NCI-H1092 (cell line): ENCODE results near the gene MALRD1.

Experiments used
- DNase-seq: peaks from one replicate; lab custom pipeline; 2025; lab: John Stamatoyannopoulos, UW

The MALRD1 gene

DNA sequence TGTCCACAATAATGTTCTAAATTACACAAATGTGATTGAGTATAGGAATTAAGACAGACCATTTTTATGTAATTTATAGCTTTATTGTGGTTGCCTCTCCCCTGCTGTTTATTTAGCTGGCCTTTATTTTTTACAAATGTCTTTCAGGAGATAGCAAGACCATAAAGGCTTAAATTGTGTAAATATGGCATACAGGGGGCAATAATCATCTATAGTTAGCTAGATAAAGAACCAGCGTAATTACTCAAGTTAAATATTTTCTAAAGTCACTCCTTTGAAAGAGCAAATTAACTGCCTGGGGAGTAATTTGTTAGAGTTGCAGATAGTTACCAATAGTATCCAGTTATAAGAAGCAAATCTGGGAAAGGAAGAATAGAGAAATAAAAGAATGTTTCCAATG, at the start of gene MALRD1:
TSS of gene MALRD1 (plus strand) at position 313 of the 400 bp plus-strand sequence. CDS start 138 bp downstream, outside the sequence.
- no peak for DNase-seq

DNA sequence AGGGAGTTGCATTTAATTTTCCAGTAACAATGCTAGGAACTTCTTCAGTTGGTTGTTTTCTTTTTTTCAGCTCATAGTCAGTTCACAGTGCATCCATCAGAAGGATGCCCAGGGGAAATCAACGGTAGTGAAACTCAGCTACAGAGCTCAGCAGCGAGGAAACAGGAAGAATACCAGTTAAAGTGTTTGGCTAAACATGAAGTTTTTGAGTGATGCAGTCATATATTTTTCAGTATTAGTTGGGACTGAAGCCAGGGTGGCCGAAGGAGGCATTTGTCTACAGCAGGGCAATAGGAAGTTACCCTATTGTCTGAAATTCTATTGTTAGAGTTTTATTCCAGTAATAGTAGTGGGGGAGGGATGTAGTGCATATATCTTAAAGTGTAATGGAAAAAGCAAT, 45.3 kb upstream of the MALRD1 start:
- no peak for DNase-seq

DNA sequence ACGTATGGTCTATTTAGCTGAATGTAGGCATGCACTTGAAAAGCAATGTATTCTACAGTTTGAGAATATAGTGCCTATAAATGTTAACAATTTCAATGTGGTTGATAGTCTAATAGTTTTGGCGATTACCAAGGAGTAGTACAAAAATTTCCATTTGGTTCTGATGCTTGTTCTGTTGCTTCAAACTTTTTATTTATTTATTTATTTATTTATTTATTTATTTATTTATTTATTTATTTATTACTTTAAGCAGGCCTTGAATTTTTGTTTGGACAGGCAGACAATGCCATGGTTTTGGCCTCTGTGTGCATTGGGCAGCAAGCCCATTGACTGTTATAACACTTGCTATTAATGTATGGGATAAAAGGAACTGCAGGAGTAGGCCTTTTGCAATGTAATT, 36.5 kb upstream of the MALRD1 start:
- DNase-seq, result no peak

DNA sequence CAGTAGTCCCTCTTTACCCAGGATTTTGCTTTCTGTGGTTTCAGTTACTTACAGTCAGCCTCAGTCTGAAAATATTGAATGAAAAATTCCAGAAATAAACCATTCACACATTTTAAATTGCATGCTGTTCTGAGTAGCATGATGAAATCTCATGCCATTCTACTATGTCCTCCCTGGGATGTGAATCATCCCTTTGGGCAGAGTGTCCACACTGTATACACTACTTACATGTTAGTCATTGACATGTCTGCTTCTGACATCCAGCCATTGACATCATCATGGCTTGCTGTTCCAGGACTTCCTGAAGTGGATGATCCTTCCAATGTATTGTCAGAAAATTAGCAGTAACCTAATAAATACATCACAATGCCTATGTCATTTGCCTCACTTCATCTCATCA, 34.6 kb upstream of the MALRD1 start:
- no peak for DNase-seq

DNA sequence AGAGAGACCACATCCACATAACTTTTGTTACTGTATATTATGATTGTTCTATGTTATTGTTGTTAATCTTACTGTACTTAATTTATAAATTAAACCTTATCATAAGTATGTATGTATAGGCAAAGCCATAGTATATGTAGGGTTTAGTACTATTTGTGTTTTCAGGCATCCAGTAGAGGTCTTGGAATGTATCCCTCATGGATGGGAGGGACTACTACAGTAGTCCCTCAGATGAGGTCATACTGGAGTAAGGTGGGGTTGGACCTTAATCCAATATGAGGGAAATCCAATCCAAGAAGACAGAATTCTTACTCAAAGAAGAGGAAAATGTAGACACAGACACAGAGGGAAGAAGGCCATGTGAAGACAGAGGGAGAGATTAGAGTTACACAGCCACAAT, 34.1 kb upstream of the MALRD1 start:
- DNase-seq, result no peak

- DNase-seq, result no peak
Observed at GRCh38 chr10:19017116-19017890, 31.3 kb upstream of the MALRD1 start.

DNA sequence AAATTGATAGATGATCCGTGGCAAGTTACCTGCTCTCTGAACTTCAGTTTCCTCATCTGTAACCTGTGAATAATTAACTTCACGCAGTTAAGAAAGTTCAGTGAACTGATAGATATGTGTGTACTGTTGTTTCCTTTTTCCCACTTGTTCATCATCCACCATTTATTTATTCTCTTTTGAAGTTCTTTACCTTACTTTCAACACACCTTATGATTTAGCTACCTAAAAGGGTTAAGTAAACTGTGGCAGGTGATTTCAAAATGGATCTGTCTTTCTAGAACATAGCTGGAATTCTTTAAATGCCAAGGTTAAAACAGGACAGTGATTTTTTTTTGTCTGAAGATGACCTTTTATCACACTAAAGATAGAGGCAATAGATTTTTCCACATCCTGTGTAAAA, 27.4 kb upstream of the MALRD1 start:
- no peak for DNase-seq

- no peak for DNase-seq
Observed at GRCh38 chr10:19024611-19025010, 24.0 kb upstream of the MALRD1 start.

- DNase-seq, result no peak
Observed at GRCh38 chr10:19031763-19032162, 16.8 kb upstream of the MALRD1 start.

- DNase-seq, result no peak
Observed at GRCh38 chr10:19033741-19034140, 14.9 kb upstream of the MALRD1 start.

GRCh38 chr10:19041171-19041570, 7.4 kb upstream of the MALRD1 start:
- no peak for DNase-seq

DNA sequence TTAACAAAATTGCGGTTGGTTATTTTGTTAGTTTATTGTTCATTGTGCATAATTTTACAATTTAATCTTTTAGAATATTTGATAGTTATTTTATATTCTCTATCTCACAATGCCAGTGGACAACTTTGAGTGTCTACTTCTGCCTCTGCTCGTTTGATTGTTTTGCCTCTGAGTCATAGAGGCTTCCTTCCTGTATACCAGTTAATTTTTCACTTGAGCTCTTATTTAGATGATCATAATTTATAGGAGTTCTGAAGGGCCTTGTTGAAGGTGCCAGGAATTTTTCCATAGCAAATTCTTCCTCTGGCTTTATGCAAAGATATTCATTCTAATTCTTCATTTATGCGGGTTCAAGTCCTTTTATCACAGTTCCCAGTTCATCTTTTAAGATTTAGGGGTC, 5.2 kb upstream of the MALRD1 start:
- no peak for DNase-seq

DNA sequence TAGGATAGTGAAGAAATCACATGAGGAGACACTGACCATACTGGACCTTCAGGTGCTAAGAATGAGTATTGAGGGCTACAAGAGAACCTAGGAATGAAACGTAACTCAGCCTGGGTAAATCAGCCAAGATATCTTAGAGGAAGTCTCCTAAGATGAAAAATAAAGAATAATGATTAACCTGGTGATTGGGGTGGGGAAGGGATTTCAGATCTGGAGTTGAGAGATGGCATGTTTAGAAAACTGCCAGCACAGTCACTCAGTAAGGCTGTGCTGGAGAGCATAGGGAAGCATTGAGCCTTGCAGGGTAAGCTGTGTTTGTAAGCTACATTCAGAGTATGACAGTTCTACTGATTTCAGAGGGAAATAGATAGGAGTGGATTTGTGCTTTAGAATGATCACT, 1.9 kb upstream of the MALRD1 start:
- DNase-seq, result no peak

DNA sequence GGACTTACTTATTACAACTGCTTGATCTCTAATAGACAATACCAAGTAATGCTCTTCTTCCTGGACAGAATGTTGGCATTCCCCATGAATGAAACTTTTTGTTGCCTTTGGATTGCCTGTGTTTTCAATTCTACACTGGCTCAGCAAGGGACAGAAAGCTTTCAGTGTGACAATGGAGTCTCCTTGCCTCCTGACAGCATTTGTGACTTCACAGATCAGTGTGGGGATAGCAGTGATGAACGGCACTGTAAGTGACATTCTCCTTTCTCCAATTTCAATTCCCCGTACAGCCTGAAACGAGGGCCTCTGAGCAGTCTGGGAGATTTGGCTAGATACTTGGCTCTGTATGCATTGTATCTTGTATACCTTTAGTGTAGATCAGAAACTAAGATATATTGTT, 290 bp downstream of the MALRD1 start:
- no peak for DNase-seq

DNA sequence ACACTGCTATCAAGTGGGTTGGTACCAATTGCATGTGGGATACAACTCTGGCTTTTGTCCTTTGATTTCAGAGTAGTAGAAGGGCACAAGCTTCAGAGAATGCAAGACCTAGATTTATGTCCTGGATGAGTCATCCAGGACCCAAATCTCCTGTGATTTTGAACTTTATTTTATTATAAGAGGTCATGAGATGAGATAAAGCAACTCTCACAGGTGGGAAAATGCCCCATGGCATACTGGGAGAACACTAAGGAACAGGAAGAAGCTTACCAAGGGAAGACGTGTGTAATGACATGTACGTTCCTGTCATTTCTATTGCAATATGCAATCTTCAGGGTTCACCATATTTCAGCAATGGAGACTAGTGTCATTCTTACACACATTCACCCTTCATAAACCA, 966 bp downstream of the MALRD1 start:
- DNase-seq, result no peak

GRCh38 chr10:19054289-19054835, 5.8 kb downstream of the MALRD1 start:
- no peak for DNase-seq

DNA sequence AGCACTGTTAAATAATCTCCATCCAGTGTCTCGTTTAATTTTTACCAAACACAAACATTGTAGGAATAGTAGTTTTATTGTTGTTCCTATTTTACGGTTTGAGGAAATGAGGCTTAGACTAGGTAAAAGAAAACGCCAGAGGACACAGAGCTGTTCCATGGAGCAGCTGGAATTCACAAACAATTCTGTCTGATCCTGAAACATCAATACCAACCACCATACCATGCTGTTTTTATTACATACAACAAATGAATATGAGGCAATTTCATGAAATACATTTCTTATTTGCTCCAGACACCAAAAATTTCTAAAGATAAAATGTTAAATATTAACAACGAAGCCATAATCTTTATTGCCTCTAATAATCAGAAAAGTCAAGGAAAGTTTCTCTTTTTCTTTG, 9.4 kb downstream of the MALRD1 start:
- no peak for DNase-seq

DNA sequence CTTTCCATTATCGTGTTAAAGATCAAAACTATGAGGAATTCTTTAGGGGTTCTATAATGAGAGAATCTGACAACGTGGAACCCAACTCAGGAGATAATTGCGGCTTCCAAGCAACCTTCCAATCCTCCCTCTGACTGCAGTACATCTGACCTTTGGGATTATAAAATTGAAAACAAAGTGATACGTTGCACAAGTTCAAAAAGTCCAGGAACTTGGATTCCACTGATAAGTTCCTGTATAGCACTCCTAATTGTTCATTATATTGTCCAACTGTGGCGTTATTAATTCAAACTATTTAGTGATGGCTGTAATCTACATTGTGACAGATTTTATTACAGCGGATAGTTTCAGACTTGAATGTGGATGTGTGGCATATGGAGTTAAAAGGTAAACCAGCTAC, 15.4 kb downstream of the MALRD1 start:
- DNase-seq, result no peak

DNA sequence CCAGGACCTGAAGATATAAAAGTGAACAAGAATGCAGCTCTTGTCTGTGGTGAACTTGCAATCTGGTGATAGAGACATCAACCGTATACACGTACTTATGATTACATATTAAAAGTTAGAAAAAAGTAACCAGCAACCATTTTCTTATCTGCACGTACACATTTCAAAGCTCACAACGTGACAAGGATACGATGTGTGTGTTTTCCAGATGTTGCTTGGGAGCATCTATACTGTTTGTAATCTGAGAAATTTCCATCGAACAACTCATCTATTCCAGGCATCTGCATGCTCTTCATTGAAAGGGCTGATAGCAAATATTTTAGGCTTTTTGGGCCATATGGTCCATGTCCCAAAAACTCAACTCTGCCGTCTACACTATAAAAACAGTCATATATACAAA, 23.3 kb downstream of the MALRD1 start:
- DNase-seq, result no peak

DNA sequence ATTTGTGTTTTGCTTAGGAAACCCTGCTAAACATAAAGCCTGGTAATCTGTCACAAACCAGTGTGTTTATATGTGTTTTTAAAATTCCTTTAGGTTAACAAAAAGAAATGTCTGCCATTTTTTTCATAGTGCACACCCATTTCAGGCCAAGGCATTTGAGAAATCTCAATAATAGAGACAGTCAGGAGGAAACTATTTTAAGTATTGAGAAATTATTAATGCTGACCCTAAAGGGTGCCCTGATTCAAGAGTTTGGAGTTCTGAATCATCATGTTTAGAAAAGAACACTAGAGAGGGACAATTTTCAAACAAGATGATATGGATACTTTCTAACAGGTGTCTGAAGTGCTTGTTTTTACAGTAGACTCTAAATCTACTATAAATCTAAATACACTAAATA, 28.7 kb downstream of the MALRD1 start:
- no peak for DNase-seq

DNA sequence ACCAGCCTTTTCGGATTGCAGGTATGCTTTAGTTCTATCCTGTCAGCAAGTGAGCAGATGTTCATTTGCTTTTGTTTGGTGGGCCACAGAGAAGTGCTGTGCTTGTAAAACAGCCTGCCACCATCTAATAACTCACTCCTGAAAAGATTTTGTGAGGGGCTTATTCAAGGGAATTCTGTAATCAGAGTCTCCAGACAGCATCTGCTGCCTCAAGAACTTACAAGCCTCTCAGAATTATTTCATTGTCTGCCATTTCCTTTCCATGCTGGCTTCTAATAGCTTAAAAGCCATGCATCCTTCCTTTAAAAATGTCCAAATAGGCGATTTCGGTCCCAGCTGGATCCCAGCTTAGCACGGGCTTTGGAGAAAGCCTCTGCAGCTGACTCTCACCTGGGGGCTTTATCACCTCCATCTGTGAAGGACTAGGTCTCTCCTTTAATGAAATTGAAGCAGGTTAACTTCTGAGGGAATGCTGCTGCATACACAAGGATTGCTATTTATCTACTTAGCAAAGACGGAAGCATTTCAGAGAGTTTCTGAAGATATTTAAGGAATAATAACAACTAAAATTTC, 48.0 kb downstream of the MALRD1 start:
- DNase-seq, result no peak

DNA sequence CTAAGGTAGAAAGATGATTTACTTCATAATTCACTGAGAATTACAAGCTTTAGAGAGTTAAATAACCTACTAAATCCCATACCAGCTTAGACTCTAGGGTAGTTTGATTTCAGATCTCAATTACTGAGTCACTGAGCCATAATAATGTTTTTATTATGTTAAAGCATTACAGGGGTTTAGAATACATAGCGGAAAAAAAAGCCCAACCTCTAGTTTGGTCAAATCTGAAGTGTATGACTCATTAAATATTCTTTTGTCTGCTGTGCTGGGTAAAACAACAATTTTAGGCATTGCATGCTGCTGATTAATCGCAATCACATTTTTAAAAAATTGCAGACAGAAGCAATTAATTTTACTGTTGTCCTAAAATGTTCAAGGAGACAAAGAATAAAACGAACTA, 48.5 kb downstream of the MALRD1 start:
- DNase-seq, result no peak

DNA sequence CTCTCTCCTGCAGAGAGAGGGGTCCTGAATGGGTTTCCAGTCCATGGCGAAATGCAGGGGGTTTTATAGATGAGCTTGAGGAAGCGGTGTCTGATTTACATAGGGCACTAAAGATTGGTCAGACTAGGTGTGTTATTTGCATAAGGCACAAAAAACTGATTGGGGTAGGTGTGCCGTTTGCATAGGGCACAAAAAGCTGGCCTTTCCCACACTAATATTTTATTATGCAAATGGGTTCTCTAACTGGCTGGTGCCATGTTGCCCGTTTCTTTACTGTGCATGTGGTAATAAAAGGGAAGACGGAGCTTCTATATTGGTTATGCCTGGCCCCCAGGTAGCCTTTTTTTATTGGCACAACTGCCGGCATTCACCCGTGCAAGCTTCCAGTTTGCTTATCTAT, 50.2 kb downstream of the MALRD1 start:
- DNase-seq, result no peak

DNA sequence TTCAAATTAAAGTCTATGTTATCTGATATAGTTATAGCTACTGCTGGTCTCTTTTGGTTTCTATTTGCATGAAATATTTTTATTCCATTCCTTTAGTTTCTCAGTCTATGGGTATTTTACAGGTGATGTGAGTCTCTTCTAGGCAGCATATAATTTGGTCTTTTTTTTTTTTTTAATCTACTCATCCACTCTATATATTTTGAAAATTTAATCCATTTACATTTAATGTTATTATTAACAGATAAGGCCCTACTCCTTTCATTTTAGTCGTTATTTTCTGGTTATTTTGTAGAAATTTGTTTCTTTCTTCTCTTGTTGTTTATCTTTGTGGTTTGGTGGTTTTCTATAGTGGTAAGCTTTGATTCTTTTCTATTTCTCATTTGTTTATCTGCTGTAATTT, 58.8 kb downstream of the MALRD1 start:
- no peak for DNase-seq
